GM18909 (cell line): Measurements from ENCODE around the gene SBNO1.
A peak's percentile ranks its signal among the peaks of the same experiment; 100 is the strongest.

Source experiments
- ATAC-seq: cut with Tn5 transposase; IDR thresholded peaks from one replicate; pipeline ENCODE4 v1.9.1; 2021; ENCODE audit warnings: mild to moderate bottlenecking; ENCODE audit not compliant: unreplicated experiment, poor library complexity

Gene SBNO1

GRCh38 chr12:123278101-123278627 is 86.5 kb downstream of the SBNO1 start:
- ATAC-seq, result peak; percentile 83

DNA sequence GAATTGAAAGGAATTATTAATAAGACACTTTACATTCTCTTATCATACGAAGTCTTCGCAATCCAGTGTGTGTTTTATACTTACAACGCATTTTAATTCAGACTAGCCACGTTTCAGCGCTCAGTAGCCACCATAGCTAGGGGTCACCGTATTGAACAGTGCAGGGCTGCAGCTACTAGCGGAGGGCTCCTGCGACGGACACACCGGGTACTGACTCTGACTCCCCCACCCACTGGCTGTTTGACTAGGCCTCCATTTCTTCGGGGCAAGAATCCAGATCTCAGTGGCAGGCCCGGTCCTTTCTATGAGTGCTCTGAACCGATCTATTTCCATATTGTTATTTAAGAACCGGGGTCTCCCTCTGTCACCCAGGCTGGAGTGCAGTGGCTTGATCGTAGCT is 91.5 kb downstream of the SBNO1 start:
- no peak for ATAC-seq

GRCh38 chr12:123271001-123271668 is 93.5 kb downstream of the SBNO1 start:
- peak; percentile 61 for ATAC-seq

DNA sequence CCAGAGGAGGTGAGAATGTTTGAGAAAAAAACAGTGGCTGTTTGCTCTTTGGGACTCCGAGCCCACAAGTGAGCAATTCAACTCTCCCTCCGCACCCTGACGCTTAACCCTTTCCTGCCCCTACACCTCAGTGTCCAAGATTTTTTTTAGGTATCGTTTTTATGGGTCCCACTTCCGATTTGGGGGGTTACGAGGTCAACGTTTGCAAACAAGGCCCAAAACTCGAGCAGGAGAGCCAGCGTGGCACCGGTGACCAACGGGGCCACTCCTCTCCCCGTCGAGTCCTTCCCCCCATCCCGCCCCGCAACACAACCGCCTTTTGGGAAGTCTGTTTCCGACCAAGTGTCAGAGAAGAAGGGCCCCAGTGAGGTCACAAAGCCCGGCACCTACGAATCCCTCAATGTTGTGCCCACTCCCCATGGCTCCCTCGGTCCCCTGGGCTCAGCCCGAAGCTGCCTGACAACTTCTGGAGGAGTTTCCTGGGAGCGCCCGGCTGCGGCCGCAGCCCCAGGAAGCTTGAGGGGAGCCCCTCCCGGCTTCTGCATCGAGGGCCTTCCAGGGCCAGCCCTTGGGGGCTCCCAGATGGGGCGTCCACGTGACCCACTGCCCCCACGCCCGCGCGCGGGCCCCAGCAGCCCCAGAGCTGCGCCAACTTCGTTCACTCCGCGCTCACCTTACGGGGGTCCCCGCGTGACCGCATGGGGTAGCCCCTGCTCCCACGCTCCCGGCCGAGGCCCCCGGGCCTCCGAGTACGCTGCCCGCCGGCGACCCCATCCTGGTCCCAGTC is 94.2 kb downstream of the SBNO1 start:
- peak; percentile 14 for ATAC-seq

GRCh38 chr12:123269896-123270213 is 94.8 kb downstream of the SBNO1 start:
- no peak for ATAC-seq

DNA sequence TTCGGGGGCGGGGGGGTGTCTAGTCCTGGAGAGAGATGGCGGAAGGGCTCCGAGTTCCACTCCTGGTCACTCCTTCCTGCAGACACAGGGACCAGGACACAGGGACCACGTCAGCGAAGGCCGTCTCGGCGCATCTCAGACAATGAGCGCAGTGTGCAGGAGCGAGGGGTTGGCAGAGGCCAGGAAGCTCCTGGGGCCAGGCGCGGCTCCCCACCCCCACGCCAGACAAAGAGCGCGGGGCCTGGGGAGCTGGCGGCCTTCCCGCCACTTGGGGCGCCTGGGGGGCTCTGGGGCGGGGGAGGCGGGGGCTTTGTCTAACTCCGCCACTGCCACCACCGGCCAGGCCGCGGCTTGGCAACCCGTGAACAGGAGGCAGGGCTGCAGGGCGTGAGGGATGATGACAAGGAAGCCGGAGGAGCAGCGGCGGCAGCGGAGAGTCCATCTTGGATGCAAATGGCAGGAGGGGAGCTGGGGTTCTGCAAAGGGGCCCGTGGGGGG is 95.2 kb downstream of the SBNO1 start:
- no peak for ATAC-seq

- ATAC-seq, result no peak
Observed at GRCh38 chr12:123268850-123269249, 95.8 kb downstream of the SBNO1 start.

GRCh38 chr12:123267991-123268843 is 96.4 kb downstream of the SBNO1 start:
- ATAC-seq, result no peak

GRCh38 chr12:123267335-123267920 is 97.2 kb downstream of the SBNO1 start:
- no peak for ATAC-seq

GRCh38 chr12:123266679-123267277 is 97.9 kb downstream of the SBNO1 start:
- no peak for ATAC-seq

GRCh38 chr12:123265851-123266678 is 98.6 kb downstream of the SBNO1 start:
- no peak for ATAC-seq

- ATAC-seq, result no peak
Observed at GRCh38 chr12:123264642-123265041, 100.0 kb downstream of the SBNO1 start.

GRCh38 chr12:123263196-123263817 is 101.3 kb downstream of the SBNO1 start:
- ATAC-seq, result no peak

DNA sequence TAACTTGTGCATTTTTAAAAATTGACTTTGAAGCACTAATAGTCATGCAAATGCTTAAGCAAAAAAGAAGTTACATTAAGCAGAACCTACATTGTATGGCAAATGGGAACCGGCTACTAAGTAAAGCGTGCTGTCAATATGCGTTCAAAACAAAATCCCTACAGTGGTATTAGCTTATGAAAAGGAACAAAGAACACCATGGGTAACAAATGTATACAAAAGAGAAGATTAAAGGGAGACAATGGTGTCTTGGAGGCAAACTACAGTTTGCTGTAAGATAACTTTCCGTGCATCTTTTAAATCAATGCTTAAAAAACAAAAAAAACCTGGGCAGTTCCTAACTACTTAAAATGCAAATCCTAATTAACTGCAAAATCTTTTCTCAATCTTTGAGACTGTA is 103.5 kb downstream of the SBNO1 start:
- no peak for ATAC-seq

GRCh38 chr12:123260081-123260480 is 104.6 kb downstream of the SBNO1 start:
- no peak for ATAC-seq

DNA sequence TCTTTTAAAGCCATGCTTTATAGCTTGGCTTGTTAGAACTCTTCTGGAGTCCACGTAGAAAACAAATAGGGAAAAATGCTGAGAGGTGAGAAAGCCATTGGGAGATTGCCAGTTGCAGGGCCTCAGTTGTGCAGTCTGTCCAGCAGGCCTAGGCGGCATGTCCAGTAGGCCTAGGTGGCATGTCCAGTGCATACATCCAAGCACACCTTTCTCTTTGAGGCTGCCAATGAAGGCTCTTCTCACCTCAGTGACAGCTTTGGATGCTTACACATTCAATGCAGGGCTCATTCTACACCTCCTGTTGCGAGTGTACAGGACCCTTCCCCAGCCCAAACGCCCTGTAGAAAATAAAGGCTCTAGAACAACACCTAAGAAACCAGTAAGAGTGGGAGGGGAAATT is 106.1 kb downstream of the SBNO1 start:
- no peak for ATAC-seq

GRCh38 chr12:123254853-123255446 is 109.7 kb downstream of the SBNO1 start:
- no peak for ATAC-seq
